OCI-M2 (cell line): ENCODE results near the gene RNF2.

Experiments
- DNase-seq: peaks from one replicate; lab custom pipeline; 2025; ENCODE audit not compliant: unreplicated experiment; lab: John Stamatoyannopoulos, UW

RNF2 gene

DNA sequence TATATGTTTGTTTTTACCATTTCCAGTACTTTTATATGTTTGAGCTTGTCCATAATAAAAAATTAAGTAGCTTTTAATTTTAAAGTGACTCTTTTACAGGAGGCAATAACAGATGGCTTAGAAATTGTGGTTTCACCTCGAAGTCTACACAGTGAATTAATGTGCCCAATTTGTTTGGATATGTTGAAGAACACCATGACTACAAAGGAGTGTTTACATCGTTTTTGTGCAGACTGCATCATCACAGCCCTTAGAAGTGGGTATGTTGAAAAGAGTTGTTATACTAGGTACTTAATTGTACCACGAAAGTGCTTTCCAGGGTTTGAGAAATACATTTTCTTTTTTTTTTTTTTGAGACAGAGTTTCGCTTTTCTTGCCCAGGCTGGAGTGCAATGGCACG is 46.1 kb downstream of the RNF2 start:
- DNase-seq, result no peak

DNA sequence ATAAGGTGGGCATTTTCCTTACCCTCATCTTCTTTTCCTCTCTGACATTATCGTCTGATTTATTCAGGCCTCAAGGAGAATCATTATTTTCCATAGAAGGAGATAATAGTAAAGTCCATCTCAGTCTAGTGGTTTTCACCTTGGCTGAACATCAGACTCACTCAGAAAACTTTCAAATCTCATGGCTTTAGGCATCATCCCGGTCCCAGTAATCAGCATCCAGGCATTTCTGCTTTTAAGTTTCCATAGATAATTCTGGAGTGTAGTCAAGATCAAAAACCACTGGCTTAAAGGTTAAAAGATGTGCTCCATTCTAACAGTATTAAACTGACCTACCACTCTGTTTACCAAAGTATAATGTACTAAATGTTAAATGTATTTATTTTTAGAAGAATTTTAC is 49.4 kb downstream of the RNF2 start:
- DNase-seq, result no peak

DNA sequence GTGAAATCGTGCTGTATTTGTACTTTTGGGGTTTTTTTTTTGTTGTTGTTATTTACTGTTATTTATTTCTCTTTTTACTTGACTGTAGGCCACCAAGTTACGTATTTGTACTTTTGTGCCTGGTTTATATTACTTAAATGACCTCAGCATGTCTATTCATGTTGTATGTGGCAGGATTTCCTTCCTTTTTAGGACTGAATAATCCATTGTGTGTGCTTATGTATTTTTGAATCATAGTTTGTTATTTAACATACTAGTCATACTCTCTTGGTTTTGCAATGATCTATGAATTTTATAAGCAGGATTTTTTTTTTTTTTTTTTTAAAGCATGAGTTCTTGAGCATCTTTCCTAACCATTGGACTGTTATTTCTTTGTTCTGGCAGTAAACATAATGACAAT is 51.2 kb downstream of the RNF2 start:
- no peak for DNase-seq

DNA sequence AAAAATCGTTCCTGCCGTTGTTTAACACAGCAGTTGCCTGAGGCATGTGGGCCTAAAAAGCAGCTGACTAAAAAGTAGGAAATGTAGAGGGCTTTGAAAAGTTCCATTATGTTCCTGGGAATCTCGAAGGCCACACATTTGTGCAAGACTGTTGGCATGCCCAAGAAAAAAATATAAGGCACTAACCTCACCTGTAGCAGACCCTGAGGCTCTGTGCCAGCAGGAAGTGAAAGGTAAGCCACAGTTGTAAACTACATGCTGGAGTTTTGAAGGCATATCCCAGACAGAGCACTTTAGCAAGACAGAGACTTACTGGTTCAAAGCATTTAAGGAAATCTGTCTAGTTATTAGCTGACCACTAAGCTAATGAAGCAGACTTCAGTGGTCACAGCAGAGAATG is 58.7 kb downstream of the RNF2 start:
- no peak for DNase-seq

DNA sequence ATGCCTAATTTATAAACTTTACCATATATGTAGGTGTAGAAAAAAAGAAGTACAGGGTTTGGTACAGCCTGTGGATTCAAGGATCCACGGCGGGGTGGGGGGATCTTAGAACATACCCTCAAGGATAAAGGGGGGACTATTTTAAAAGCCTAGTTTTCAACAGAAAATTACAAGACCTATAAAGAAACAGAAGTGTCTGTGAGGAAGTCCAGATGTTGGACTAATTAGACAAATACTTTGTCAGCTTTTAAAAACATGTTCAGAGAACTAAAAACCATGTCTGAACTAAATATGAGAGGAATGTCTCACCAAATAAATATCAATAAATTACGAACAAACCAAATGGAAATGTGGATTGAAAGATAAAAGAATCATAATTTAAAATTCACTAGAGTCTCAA is 59.8 kb downstream of the RNF2 start:
- DNase-seq, result no peak

DNA sequence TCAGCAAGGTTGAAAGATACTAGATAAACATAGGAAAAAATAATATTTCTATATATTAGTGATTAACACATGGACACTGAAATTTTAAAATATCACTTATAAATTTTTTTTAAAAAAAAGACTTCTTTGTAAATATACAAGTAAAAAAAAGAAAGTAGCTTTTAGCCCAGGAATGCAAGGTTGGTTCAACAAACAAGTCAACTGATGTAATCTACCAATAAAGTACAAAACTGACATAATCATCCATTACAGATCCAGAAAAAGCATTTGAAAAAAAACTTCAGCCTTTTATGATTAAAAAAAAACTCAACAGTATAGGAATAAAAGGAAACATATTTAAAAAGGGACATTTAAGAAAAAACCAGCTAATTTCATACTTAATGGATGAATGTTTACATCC is 63.0 kb downstream of the RNF2 start:
- no peak for DNase-seq

DNA sequence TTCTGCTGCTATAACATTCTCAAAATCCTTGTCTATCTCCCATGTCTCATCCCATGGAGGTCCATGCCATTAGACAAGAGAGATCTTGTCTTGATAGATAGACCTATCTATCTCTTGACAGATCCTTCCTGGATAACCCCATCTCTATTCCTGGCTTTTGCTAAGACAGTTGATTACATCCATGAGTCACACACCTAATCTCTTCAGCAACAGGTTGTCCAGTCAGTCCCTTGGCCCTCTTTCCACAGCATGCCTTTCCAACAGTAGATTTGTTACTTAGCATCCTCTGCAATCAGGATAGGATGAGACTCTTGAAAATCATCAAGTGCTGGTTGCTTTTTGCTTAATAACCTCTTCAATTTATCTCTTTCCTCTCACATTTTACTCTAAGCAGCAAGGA is 64.8 kb downstream of the RNF2 start:
- DNase-seq, result no peak

DNA sequence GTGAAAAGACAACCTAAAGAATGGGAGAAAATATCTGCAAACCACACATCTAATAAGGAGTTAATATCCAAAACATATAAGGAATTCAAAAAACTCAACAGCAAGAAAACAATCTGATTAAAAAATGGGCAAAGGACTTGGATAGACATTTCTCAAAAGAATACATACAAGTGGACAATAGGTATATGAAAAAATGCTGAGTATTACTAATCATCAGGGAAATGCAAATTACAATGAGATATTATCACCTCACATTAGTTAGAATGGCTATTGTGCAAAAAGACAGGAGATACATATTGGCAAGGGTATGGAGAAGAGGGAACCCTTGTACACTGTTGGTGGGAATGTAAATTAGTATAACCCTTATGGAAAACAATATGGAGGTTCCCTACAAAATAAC is 66.5 kb downstream of the RNF2 start:
- no peak for DNase-seq

DNA sequence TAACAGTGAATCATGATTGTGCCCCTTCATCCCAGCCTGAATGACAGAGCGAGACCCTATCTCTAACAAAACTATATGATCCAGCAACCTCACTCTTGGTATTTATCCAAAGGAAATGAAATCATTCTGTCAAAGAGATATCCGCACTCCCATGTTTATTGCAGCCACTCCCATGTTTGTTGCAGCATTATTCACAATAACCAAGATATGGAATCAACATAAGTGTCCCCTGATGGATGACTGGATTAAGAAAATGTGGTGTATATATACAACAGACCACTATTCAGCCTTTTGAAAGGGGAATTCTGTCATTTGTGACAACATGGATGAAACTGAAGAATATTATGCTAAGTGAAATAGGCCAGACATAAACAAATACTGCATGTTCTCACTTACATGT is 67.0 kb downstream of the RNF2 start:
- DNase-seq, result no peak

DNA sequence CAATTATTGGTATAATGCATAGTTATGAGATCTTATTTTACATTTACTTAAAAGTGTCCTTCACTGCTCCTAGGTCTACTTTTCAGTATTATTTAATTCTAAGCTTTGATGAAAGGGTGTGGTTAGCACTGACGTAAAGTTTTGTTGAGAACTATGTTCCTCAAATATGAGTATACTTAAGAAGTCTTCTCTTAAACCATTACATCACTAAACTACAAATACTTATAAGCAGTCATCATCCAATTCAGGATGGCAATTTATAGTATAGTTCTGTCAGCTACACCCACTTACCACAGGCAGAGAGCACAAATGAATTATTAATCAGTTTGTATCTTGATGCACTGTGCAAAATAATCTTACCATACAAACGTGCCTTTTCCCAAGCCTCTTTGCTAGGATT is 84.3 kb downstream of the RNF2 start:
- DNase-seq, result no peak

DNA sequence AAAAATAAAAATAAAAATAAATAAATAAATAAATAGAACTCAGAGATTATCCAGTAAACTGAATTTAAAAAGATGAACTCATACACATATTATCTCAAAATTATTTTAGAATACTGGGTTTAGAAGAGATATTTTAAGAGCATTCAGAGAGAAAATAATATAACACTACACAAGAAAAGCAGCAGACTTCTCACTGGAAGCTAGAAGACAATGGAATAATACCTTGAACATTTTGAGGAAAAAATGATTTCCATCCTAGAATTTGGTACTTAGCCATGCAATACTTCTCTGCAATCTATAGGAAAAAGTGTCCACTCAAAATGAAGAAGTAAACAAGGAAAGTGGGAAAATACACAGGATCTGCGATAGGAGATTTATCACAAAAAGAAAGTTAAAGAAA is 87.2 kb downstream of the RNF2 start:
- no peak for DNase-seq

DNA sequence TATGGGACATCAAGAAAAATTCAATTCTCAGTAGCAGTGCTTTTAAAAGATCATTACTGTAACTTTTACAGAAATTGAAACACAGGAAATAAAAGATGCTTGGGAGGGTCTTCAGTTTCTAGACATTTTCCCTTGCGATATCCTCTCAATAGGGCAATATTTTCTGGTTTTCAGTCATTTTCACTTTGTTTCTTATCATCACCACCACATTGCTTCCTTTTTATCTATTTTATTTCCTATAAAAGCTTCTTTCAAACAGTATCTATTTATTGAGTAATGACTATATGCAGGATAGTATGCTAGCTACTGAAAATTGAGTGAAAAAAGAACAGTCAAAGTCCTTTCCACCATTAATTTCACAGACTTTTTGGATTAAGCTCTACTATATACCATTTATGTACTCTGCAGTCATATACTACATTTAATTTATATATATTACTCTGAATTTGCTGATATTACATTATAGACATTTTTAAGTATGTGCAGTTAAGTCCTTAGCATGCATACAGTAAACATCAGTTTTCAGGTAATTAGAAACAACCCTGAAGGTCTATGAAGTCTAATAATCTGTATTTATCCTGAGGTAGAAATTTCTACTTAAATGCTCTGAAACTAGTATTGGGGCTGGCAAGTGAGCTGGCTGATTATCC is 92.7 kb downstream of the RNF2 start:
- no peak for DNase-seq

DNA sequence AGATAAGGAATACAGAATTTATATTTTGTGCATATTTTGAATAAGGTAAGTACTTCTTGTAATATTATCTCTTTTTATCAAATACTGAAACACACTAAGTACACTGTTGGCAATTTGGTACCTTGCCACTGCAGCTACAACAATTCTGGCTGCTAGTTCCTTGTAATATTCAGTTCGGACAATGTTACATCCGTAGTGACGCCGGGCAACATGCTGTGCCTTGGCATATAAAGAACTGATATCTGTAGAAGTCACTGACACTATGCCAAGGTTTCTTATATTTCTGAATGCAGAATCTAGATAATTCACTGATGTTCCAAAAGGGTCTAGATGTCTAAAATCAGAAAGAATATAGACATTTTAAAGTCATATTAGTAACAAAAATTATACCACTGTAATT is 93.9 kb downstream of the RNF2 start:
- no peak for DNase-seq

DNA sequence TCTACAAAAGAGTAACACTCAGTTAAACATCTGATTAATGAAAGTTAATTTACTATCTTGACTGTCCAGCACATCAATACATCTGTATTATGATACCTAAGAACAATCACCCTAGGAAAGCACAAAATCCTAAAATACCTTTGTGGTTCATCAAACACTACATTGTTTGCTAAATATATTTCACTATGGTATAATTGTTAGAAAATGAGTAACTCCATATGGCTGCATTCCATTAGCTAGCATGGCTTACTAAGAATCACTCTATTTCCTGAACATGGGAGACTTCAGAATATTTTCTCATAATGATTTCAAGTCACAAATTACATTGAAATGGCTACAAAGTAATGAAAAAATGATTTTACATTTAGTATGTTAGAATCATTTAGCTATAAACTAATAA is 98.9 kb downstream of the RNF2 start:
- no peak for DNase-seq

DNA sequence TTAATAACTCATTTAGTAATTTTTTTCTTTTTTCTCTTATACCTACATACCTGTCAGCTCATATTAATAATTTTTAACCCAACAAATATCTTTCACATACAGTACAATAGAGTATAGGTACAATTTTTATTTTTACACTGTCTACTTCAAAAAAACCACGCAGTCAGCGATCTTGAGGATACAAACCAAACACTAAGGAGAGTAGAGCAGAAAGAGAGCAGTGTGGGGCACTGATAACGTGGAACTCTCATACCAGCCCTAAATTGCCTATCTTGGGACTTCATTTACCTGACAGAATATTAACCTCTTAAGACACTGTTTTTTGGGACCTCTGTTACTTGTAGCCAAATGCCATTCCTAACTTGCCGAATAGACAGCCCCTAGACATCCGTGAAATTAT is 105.9 kb downstream of the RNF2 start:
- DNase-seq, result no peak
